Measurements from ENCODE around the gene MLLT3.

- TF ChIP-seq OSR1 (CRISPR knock-in tag; IDR thresholded peaks at IDR 0.05) (no peak), ZNF8 (CRISPR knock-in tag; IDR thresholded peaks at IDR 0.05) (no peak), PATZ1 (CRISPR knock-in tag; IDR thresholded peaks at IDR 0.05; ENCODE audit: borderline replicate concordance) (no peak), TOX (CRISPR knock-in tag; IDR thresholded peaks at IDR 0.05; ENCODE audit: borderline replicate concordance) (no peak), ZC3H10 (CRISPR knock-in tag; IDR thresholded peaks at IDR 0.05) (no peak), PPARA (CRISPR knock-in tag; IDR thresholded peaks at IDR 0.05; ENCODE audit: borderline replicate concordance) (no peak), ZFP30 (CRISPR knock-in tag; IDR thresholded peaks at IDR 0.05) (no peak), BACH2 (CRISPR knock-in tag; IDR thresholded peaks at IDR 0.05; ENCODE audit: borderline replicate concordance) (no peak), CSDC2 (CRISPR knock-in tag; IDR thresholded peaks at IDR 0.05) (no peak), CREB5 (CRISPR knock-in tag; IDR thresholded peaks at IDR 0.05; ENCODE audit: low read depth) (no peak)
Observed at GRCh38 chr9:20310024-20310423, 312.3 kb downstream of the MLLT3 start.

Measured in SK-N-SH treated with all-trans-retinoic acid at 6 μM for 48 hours (cell line).